IPS-NIHi11 (cell line): ENCODE measurements around the gene SLC17A3.

ENCODE experiments used
- DNase-seq: peaks from one replicate; pipeline ENCODE4 v3.0.0; 2012; ENCODE audit warnings: mixed read lengths, low spot score

The SLC17A3 gene

GRCh38 chr6:25874118-25874517 lies at the start of gene SLC17A3:
TSS of gene SLC17A3 (minus strand) at chr6:25874243. CDS start at chr6:25868387, 5,856 bp downstream.
- DNase-seq, result no peak

- DNase-seq, result no peak
Observed at GRCh38 chr6:25922301-25922700, 48.3 kb upstream of the SLC17A3 start.

GRCh38 chr6:25921525-25922203 lies 47.6 kb upstream of the SLC17A3 start:
- no peak for DNase-seq

GRCh38 chr6:25919657-25920056 lies 45.6 kb upstream of the SLC17A3 start:
- DNase-seq, result no peak

GRCh38 chr6:25918083-25918683 lies 44.1 kb upstream of the SLC17A3 start:
- no peak for DNase-seq

- DNase-seq, result no peak
Observed at GRCh38 chr6:25916789-25917490, 42.9 kb upstream of the SLC17A3 start.

- DNase-seq, result no peak
Observed at GRCh38 chr6:25916330-25916729, 42.3 kb upstream of the SLC17A3 start.

- no peak for DNase-seq
Observed at GRCh38 chr6:25913741-25914140, 39.7 kb upstream of the SLC17A3 start.

- no peak for DNase-seq
Observed at GRCh38 chr6:25911351-25911750, 37.3 kb upstream of the SLC17A3 start.

GRCh38 chr6:25907475-25908014 lies 33.5 kb upstream of the SLC17A3 start:
- DNase-seq, result no peak

GRCh38 chr6:25903467-25904099 lies 29.5 kb upstream of the SLC17A3 start:
- no peak for DNase-seq

GRCh38 chr6:25902071-25902470 lies 28.0 kb upstream of the SLC17A3 start:
- no peak for DNase-seq

GRCh38 chr6:25900843-25901242 lies 26.8 kb upstream of the SLC17A3 start:
- DNase-seq, result no peak

GRCh38 chr6:25899580-25900408 lies 25.8 kb upstream of the SLC17A3 start:
- no peak for DNase-seq

- no peak for DNase-seq
Observed at GRCh38 chr6:25899123-25899522, 25.1 kb upstream of the SLC17A3 start.

GRCh38 chr6:25898289-25898977 lies 24.4 kb upstream of the SLC17A3 start:
- peak; percentile 28 for DNase-seq

GRCh38 chr6:25896252-25896651 lies 22.2 kb upstream of the SLC17A3 start:
- no peak for DNase-seq

- no peak for DNase-seq
Observed at GRCh38 chr6:25895771-25896170, 21.7 kb upstream of the SLC17A3 start.

- no peak for DNase-seq
Observed at GRCh38 chr6:25893778-25894177, 19.7 kb upstream of the SLC17A3 start.

GRCh38 chr6:25892877-25893276 lies 18.8 kb upstream of the SLC17A3 start:
- DNase-seq, result no peak
